ENCODE measurements around the gene PHACTR2.
"Not testable (repeated sequence)": the region's sequence is repeated elsewhere in the genome, so short reads cannot be mapped to it uniquely, and the experiment has no call there.

DNA sequence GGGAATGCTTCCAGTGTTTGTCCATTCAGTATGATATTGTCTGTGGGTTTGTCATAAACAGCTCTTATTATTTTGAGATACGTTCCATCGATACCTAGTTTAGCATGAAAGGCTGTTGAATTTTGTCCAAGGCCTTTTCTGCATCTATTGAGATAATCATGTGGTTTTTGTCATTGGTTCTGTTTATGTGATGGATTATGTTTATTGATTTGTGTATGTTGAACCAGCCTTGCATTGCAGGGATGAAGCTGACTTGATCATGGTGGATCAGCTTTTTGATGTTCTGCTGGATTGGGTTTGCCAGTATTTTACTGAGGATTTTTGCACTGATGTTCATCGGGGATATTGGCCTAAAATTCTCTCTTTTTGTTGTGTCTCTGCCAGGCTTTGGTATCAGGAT is 120.7 kb downstream of the PHACTR2 start:
- TF ChIP-seq, protein P1, sequence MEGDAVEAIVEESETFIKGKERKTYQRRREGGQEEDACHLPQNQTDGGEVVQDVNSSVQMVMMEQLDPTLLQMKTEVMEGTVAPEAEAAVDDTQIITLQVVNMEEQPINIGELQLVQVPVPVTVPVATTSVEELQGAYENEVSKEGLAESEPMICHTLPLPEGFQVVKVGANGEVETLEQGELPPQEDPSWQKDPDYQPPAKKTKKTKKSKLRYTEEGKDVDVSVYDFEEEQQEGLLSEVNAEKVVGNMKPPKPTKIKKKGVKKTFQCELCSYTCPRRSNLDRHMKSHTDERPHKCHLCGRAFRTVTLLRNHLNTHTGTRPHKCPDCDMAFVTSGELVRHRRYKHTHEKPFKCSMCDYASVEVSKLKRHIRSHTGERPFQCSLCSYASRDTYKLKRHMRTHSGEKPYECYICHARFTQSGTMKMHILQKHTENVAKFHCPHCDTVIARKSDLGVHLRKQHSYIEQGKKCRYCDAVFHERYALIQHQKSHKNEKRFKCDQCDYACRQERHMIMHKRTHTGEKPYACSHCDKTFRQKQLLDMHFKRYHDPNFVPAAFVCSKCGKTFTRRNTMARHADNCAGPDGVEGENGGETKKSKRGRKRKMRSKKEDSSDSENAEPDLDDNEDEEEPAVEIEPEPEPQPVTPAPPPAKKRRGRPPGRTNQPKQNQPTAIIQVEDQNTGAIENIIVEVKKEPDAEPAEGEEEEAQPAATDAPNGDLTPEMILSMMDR (IDR thresholded peaks at IDR 0.05) = not testable (repeated sequence)
- TF ChIP-seq ZFX (IDR thresholded peaks at IDR 0.05; ENCODE audit: borderline replicate concordance) = not testable (repeated sequence)

All from 22Rv1 (cell line).